ENCODE measurements around the gene SNX12.

GRCh38 chrX:71100581-71101505, 32.7 kb upstream of the SNX12 start:
- TF ChIP-seq EP300 (IDR thresholded peaks at IDR 0.05), result no peak
- TF ChIP-seq, protein P1, sequence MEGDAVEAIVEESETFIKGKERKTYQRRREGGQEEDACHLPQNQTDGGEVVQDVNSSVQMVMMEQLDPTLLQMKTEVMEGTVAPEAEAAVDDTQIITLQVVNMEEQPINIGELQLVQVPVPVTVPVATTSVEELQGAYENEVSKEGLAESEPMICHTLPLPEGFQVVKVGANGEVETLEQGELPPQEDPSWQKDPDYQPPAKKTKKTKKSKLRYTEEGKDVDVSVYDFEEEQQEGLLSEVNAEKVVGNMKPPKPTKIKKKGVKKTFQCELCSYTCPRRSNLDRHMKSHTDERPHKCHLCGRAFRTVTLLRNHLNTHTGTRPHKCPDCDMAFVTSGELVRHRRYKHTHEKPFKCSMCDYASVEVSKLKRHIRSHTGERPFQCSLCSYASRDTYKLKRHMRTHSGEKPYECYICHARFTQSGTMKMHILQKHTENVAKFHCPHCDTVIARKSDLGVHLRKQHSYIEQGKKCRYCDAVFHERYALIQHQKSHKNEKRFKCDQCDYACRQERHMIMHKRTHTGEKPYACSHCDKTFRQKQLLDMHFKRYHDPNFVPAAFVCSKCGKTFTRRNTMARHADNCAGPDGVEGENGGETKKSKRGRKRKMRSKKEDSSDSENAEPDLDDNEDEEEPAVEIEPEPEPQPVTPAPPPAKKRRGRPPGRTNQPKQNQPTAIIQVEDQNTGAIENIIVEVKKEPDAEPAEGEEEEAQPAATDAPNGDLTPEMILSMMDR (IDR thresholded peaks at IDR 0.05), result no peak
- no peak for TF ChIP-seq POLR2A (IDR thresholded peaks at IDR 0.05)

All from ovary (tissue), 3 donors.